Neuronal stem cell (in vitro differentiated cells): ENCODE measurements around the gene DCP2. TPM values are rescaled to one million over a fixed set of nuclear protein-coding genes. Genes with fewer than 3 reads are reported as not detected.

Source experiments
- DNase-seq: peaks from one replicate; pipeline ENCODE4 v3.0.0-alpha.2; 2013; ENCODE audit warnings: low spot score
- H2AFZ ChIP-seq: one replicate; pipeline ENCODE4 v1.6.1; 2013; ENCODE audit warnings: mild to moderate bottlenecking, low read length, inconsistent platforms
- H2AK5ac ChIP-seq: 2 replicates; pipeline ENCODE4 v1.6.1; 2013; ENCODE audit warnings: low read depth, mild to moderate bottlenecking, inconsistent platforms, low read length, moderate library complexity, mixed read lengths
- H2BK120ac ChIP-seq: 2 replicates; pipeline ENCODE4 v1.6.1; 2013; ENCODE audit warnings: low read depth, mild to moderate bottlenecking, inconsistent platforms, low read length, moderate library complexity, mixed read lengths
- H2BK12ac ChIP-seq: one replicate; pipeline ENCODE4 v1.6.1; 2013; ENCODE audit warnings: low read length, inconsistent platforms
- H2BK15ac ChIP-seq: 2 replicates; pipeline ENCODE4 v1.6.1; 2013; ENCODE audit warnings: mild to moderate bottlenecking, low read length, inconsistent platforms, mixed read lengths
- H2BK5ac ChIP-seq: one replicate; pipeline ENCODE4 v1.6.1; 2013; ENCODE audit warnings: inconsistent platforms, mild to moderate bottlenecking, low read length, moderate library complexity
- H3K14ac ChIP-seq: one replicate; pipeline ENCODE4 v1.6.1; 2013; ENCODE audit warnings: low read length, inconsistent platforms
- H3K18ac ChIP-seq: 2 replicates; pipeline ENCODE4 v1.6.1; 2013; ENCODE audit warnings: low read length, inconsistent platforms
- H3K23ac ChIP-seq: 2 replicates; pipeline ENCODE4 v1.6.1; 2013; ENCODE audit warnings: low read depth, mild to moderate bottlenecking, mixed read lengths, low read length, inconsistent platforms; ENCODE audit not compliant: poor library complexity
- H3K27ac ChIP-seq: replicated peaks from 3 replicates; pipeline ENCODE4 v1.5.1; 2013; ENCODE audit warnings: low read length, inconsistent platforms
- H3K27me3 ChIP-seq, 3 experiments: 2 replicates each; pipeline ENCODE4 v1.6.1; 2013; ENCODE audit warnings: low read length in 3 of 3, mild to moderate bottlenecking in 2 of 3, inconsistent platforms in 1 of 3, low read depth in 1 of 3, mixed read lengths in 1 of 3, moderate library complexity in 1 of 3; ENCODE audit not compliant: control insufficient read depth in 3 of 3, insufficient read depth in 3 of 3
- H3K36me3 ChIP-seq, 2 donors: replicated peaks in 1 of 2; 2 replicates each; pipeline ENCODE4 v1.6.1; 2013; ENCODE audit warnings: low read length in 2 of 2; ENCODE audit not compliant: control insufficient read depth in 2 of 2, insufficient read depth in 2 of 2
- H3K4ac ChIP-seq: 2 replicates; pipeline ENCODE4 v1.6.1; 2013; ENCODE audit warnings: inconsistent platforms, mild to moderate bottlenecking, low read length, moderate library complexity
- H3K4me1 ChIP-seq, 2 donors: 1 replicate in 1 of 2; 2 replicates in 1 of 2; pipeline ENCODE4 v1.6.1; 2013; ENCODE audit warnings: low read length in 2 of 2, low read depth in 1 of 2; ENCODE audit not compliant: control insufficient read depth in 2 of 2, insufficient read depth in 1 of 2
- H3K4me2 ChIP-seq: one replicate; pipeline ENCODE4 v1.6.1; 2013; ENCODE audit warnings: mild to moderate bottlenecking, low read length, inconsistent platforms; ENCODE audit not compliant: insufficient read depth, poor library complexity, severe bottlenecking
- H3K4me3 ChIP-seq, 2 donors: 2 replicates each; pipeline ENCODE4 v1.5.1; 2013; ENCODE audit warnings: low read length in 2 of 2, mild to moderate bottlenecking in 2 of 2, inconsistent platforms in 1 of 2, moderate library complexity in 1 of 2
- H3K79me1 ChIP-seq: one replicate; pipeline ENCODE4 v1.6.1; 2013; ENCODE audit warnings: low read depth, mild to moderate bottlenecking, inconsistent platforms, low read length, moderate library complexity
- H3K9ac ChIP-seq: one replicate; pipeline ENCODE4 v1.6.1; 2013; ENCODE audit warnings: mild to moderate bottlenecking, low read depth, low read length, inconsistent platforms; ENCODE audit not compliant: poor library complexity
- H3K9me3 ChIP-seq, 2 donors: replicated peaks in 1 of 2; 2 replicates each; pipeline versions ENCODE3 to v1.6.1; 2013; ENCODE audit warnings: low read length in 2 of 2, mild to moderate bottlenecking in 2 of 2, inconsistent platforms in 1 of 2, low read depth in 1 of 2, mixed read lengths in 1 of 2, moderate library complexity in 1 of 2; ENCODE audit not compliant: control insufficient read depth in 2 of 2, insufficient read depth in 1 of 2
- H4K8ac ChIP-seq: one replicate; pipeline ENCODE4 v1.6.1; 2013; ENCODE audit warnings: low read depth, mild to moderate bottlenecking, inconsistent platforms, low read length, moderate library complexity
- H4K91ac ChIP-seq: one replicate; pipeline ENCODE4 v1.6.1; 2013; ENCODE audit warnings: low read length, low read depth, mild to moderate bottlenecking, inconsistent platforms; ENCODE audit not compliant: poor library complexity
- WGBS, 2 donors: extraction: QIAGEN DNeasy Blood & Tissue Kit; methylation state at CpG; one replicate each; pipeline ENCODE4 v1.1.7; 2013; ENCODE audit warnings: missing lambda C conversion rate in 2 of 2, mixed read lengths in 1 of 2; ENCODE audit not compliant: insufficient read length in 2 of 2, insufficient replicate concordance in 1 of 2; ENCODE audit errors: extremely low coverage in 2 of 2; 5-methylcytosine and 5-hydroxymethylcytosine counted together
- polyA plus RNA-seq, 2 experiments: library from polyadenylated mRNA; stranded (reverse); fragments of 200-250 nt; gene quantifications; one replicate each; pipeline ENCODE4 v1.2.3, GENCODE V29; 2013

Gene DCP2
- polyA plus RNA-seq (2013, experiment 1 of 2): 36.6 TPM
- polyA plus RNA-seq (2013, experiment 2 of 2): 40.3 TPM

- H2AFZ ChIP-seq: peak within 1 kb of the TSS; percentile 89
- H4K91ac ChIP-seq: no peak within 1 kb of the TSS
- peaks cover 0 to 19% of the 10 kb centered on the region in 2 donors for H3K36me3 ChIP-seq
- H3K79me1 ChIP-seq: peaks cover 2% of the 10 kb centered on the region
- peak within 1 kb of the TSS; percentile 73 for H2BK12ac ChIP-seq
- peaks cover 7 to 11% of the 10 kb centered on the region in 2 donors for H3K4me1 ChIP-seq
- peak within 1 kb of the TSS; percentile 96 for H3K9ac ChIP-seq
- H3K4me3 ChIP-seq: peak within 1 kb of the TSS; percentile 68 to 97
- H3K27ac ChIP-seq: peak within 1 kb of the TSS; percentile 96
- no peak within 1 kb of the TSS for H2BK15ac ChIP-seq
- peak within 1 kb of the TSS; percentile 96 for H2BK5ac ChIP-seq
- H3K14ac ChIP-seq: peak within 1 kb of the TSS; percentile 95
- H2BK120ac ChIP-seq: peak within 1 kb of the TSS; percentile 56
- H3K4me2 ChIP-seq: peak within 1 kb of the TSS; percentile 67
- peak within 1 kb of the TSS; percentile 99 for H3K18ac ChIP-seq
- no CpG with 5 or more reads among the region's 75 CpGs for WGBS, 2 donors
- peak within 1 kb of the TSS; percentile 97 for H3K23ac ChIP-seq
- H3K4ac ChIP-seq: no peak within 1 kb of the TSS
- peak; percentile 97 for DNase-seq
- H4K8ac ChIP-seq: no peak within 1 kb of the TSS
- no peaks in the 10 kb centered on the region for H3K27me3 ChIP-seq
- H2AK5ac ChIP-seq: peak within 1 kb of the TSS; percentile 90
- H3K9me3 ChIP-seq: peaks cover 0 to 8% of the 10 kb centered on the region in 2 donors
Observed at GRCh38 chr5:112976432-112977309, at the start of gene DCP2. TSS of gene DCP2 (plus strand) at chr5:112976798. CDS start at chr5:112976934, 136 bp downstream.

- Histone ChIP-seq H2BK12ac (no peak overlapping the region), H4K8ac (no peak overlapping the region), H3K18ac (no peak overlapping the region), H3K9me3 (no peaks in the 10 kb centered on the region), H3K4me1 (peaks cover 0 to 10% of the 10 kb centered on the region in 2 donors), H2AFZ (no peak overlapping the region), H3K9ac (no peak overlapping the region), H2BK5ac (no peak overlapping the region), H4K91ac (no peak overlapping the region), H3K36me3 (no peaks in the 10 kb centered on the region), H2BK15ac (no peak overlapping the region), H3K23ac (no peak overlapping the region), H2BK120ac (no peak overlapping the region), H3K79me1 (no peaks in the 10 kb centered on the region), H3K27me3 (peaks cover 0 to 13% (median 0%) of the 10 kb centered on the region in 3 experiments), H3K4me2 (no peak overlapping the region), H3K4me3 (no peak overlapping the region), H3K27ac (no peak overlapping the region), H3K14ac (no peak overlapping the region), H2AK5ac (no peak overlapping the region), H3K4ac (no peak overlapping the region)
- no peak for DNase-seq
- WGBS, 2 donors: no CpG with 5 or more reads among the region's 4 CpGs
Observed at GRCh38 chr5:112929336-112930081, 47.1 kb upstream of the DCP2 start.

GRCh38 chr5:112930082-112930344 lies 46.6 kb upstream of the DCP2 start:
- H2AFZ ChIP-seq: no peak overlapping the region
- no peak overlapping the region for H2BK12ac ChIP-seq
- no CpG with 5 or more reads among the region's 1 CpG for WGBS, 2 donors
- H3K4ac ChIP-seq: no peak overlapping the region
- H4K91ac ChIP-seq: no peak overlapping the region
- H3K79me1 ChIP-seq: no peaks in the 10 kb centered on the region
- no peak overlapping the region for H3K9ac ChIP-seq
- no peak overlapping the region for H2BK15ac ChIP-seq
- H4K8ac ChIP-seq: no peak overlapping the region
- H3K27ac ChIP-seq: no peak overlapping the region
- H3K27me3 ChIP-seq: peaks cover 0 to 13% (median 0%) of the 10 kb centered on the region in 3 experiments
- peaks cover 0 to 10% of the 10 kb centered on the region in 2 donors for H3K4me1 ChIP-seq
- H3K9me3 ChIP-seq: no peaks in the 10 kb centered on the region
- no peak overlapping the region for H3K18ac ChIP-seq
- no peak overlapping the region for H2AK5ac ChIP-seq
- DNase-seq: no peak
- H3K36me3 ChIP-seq: no peaks in the 10 kb centered on the region
- no peak overlapping the region for H3K14ac ChIP-seq
- H3K4me2 ChIP-seq: no peak overlapping the region
- no peak overlapping the region for H3K23ac ChIP-seq
- no peak overlapping the region for H2BK5ac ChIP-seq
- no peak overlapping the region for H2BK120ac ChIP-seq
- no peak overlapping the region for H3K4me3 ChIP-seq

- H3K27ac ChIP-seq: no peak overlapping the region
- no peak overlapping the region for H3K23ac ChIP-seq
- peaks cover 0 to 16% (median 0%) of the 10 kb centered on the region in 3 experiments for H3K27me3 ChIP-seq
- no peak overlapping the region for H3K18ac ChIP-seq
- peaks cover 0 to 10% of the 10 kb centered on the region in 2 donors for H3K4me1 ChIP-seq
- no peak overlapping the region for H3K4ac ChIP-seq
- no peak overlapping the region for H2BK12ac ChIP-seq
- H3K4me3 ChIP-seq: no peak overlapping the region
- H3K9me3 ChIP-seq: no peaks in the 10 kb centered on the region
- no peak overlapping the region for H3K9ac ChIP-seq
- no peak overlapping the region for H4K8ac ChIP-seq
- H2BK5ac ChIP-seq: no peak overlapping the region
- no peak for DNase-seq
- H3K14ac ChIP-seq: no peak overlapping the region
- H2BK15ac ChIP-seq: no peak overlapping the region
- no CpG with 5 or more reads among the region's 2 CpGs for WGBS, 2 donors
- no peak overlapping the region for H2BK120ac ChIP-seq
- no peaks in the 10 kb centered on the region for H3K36me3 ChIP-seq
- H3K79me1 ChIP-seq: no peaks in the 10 kb centered on the region
- no peak overlapping the region for H4K91ac ChIP-seq
- H2AK5ac ChIP-seq: no peak overlapping the region
- no peak overlapping the region for H2AFZ ChIP-seq
- H3K4me2 ChIP-seq: no peak overlapping the region
Observed at GRCh38 chr5:112931473-112931872, 45.1 kb upstream of the DCP2 start.
